Renal cortex interstitium (tissue), 11 donors: ENCODE measurements around the gene PCSK4. TPM values are rescaled to one million over a fixed set of nuclear protein-coding genes. Genes with fewer than 3 reads are reported as not detected.
A peak's percentile ranks its signal among the peaks of the same experiment; 100 is the strongest.
"Not testable (repeated sequence)": the region's sequence is repeated elsewhere in the genome, so short reads cannot be mapped to it uniquely, and the experiment has no call there.

ENCODE experiments used
- DNase-seq, 11 donors: peaks; one replicate each; pipeline ENCODE4 v3.0.0-alpha.2; 2013; ENCODE audit warnings: low read depth in 9 of 11, low spot score in 4 of 11; ENCODE audit errors: extremely low read depth in 1 of 11
- polyA plus RNA-seq, 3 donors: library from polyadenylated mRNA; unstranded; fragments of 120-200 nt; gene quantifications; one replicate each; pipeline ENCODE4 v1.2.1, GENCODE V29; 2013; ENCODE audit not compliant: insufficient read length in 3 of 3

The PCSK4 gene
- polyA plus RNA-seq, 3 donors, result 4.4 to 11.4 (median 7.8) TPM

- no peak for DNase-seq
Measured at GRCh38 chr19:1509602-1510441, 19.7 kb upstream of the PCSK4 start.

DNA sequence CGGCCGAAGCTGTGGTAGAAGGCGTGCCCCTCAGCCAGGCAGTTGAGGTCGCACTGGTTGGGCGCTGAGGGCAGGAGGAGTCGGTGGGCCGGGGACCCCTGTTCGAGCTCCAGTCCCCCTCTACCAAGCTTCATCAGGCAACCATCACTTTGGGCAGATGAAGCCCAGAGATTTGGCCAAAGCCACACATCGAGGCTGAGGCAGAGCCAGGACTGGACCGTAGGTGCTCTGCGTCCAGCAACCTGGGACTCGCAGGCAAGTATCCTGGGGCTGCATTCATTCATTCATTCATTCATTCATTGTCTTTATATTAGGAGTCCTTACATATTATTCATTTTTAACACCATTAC is 18.3 kb upstream of the PCSK4 start:
- no peak for DNase-seq

GRCh38 chr19:1507763-1508506 is 17.8 kb upstream of the PCSK4 start:
- DNase-seq, result peak; percentile 86 to 94 (median 92)

- DNase-seq, result no peak
Measured at GRCh38 chr19:1507192-1507660, 17.1 kb upstream of the PCSK4 start.

DNA sequence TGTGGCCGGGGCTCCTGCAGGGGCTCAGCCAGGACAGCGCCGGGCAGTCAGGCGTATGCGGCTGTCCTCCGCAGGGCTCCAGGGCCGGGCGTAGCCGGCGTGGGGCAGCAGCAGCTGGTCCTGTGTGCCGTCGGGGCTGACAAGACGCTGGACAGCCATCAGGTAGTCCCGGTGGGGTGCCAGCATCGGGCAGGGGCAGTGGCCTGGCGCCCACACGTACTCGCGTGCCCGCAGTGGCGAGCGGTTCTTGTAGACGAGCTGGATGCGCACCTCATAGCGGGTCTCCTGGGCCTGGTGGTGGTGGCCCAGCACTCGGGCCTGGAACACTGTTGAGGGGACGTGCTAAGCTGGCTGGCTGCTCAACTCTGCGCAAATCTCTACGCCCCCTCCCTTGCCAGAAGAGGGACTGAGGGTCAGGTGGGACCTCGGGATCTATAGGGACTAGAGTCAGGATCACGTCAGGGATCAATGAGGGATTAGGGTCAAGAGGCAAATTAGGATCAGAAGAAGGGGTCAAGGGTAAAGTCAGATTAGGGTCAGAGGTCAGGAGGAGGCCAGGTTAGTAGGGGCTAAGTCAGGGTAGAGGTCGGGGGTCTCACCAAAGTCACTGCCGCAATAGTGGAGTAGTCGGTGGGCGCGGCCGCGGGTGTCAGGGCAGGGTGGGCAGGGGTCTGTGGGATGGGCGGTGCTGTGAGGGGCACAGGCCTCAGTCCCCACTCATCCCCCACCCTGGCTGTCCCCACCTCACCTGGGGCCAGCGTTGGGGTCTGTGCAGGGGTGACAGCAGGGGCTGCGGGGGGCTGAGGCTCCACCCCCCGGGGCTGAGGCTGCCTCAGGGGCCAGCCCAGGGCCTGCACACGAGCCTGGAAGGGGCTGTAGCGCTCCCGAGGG is 16.1 kb upstream of the PCSK4 start:
- DNase-seq, result no peak

DNA sequence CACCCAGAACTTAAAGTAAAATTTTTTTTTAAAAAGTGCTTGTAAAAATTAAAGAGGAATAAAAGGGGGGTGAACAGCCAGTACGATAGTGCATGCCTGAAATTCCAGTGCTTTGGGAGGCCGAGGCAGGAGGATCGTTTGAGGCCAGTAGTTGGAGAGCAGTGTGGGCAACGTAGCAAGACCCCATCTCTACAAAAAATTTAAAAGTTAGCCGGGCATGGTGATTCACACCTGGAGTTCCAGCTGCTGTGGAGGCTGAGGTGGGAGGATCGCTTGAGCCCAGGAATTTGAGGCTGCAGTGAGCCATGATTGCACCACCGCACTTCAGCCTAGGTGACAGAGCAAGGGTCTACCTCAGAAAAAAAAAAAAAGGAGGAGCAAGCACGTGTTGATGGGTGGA is 14.9 kb upstream of the PCSK4 start:
- DNase-seq, result no peak

GRCh38 chr19:1503925-1504773 is 14.0 kb upstream of the PCSK4 start:
- no peak for DNase-seq

DNA sequence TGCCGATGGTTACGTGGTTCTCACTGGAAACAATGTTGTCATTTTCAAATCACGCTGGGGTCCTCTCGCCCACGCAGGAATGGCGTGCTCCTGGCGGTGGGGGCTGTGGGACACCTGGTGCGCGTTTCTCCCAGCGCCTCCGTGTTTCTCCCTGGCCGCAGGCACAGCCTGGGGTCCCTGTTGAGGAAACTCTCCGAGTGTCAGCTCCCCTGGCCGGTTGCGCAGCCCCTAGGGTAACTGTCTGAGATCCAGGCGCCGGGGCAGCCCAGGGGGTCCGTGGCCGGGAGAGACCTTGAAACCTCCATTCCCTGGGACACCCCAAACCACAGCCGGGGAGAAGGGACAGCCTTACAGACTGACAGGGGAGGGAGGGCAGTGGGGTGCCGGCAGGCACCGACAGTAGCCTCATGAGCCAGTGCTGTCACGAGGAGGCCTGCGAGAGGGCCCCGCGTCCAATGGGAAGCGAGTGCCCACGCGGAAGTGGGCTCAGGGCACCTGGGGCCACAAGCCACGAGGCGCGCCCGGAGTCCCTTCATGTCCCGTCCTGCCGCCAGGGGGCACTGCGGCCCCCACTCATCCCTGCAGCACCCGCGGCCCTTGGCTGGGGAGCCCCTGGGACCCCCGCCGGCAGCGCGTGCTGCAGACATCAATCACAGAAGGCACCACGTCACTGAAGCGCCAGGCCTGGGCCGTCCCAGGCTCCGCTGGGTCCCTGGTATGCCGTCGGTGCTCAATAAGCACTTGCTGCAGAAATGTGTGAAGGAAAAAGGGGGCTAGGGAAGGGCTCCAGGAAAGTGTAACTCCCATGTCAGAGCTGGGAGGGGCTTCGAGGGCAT is 13.2 kb upstream of the PCSK4 start:
- DNase-seq, result no peak

- no peak for DNase-seq
Measured at GRCh38 chr19:1502433-1503088, 12.4 kb upstream of the PCSK4 start.

- no peak for DNase-seq
Measured at GRCh38 chr19:1501200-1501595, 11.0 kb upstream of the PCSK4 start.

GRCh38 chr19:1499231-1499630 is 9.1 kb upstream of the PCSK4 start:
- not testable (repeated sequence) for DNase-seq

DNA sequence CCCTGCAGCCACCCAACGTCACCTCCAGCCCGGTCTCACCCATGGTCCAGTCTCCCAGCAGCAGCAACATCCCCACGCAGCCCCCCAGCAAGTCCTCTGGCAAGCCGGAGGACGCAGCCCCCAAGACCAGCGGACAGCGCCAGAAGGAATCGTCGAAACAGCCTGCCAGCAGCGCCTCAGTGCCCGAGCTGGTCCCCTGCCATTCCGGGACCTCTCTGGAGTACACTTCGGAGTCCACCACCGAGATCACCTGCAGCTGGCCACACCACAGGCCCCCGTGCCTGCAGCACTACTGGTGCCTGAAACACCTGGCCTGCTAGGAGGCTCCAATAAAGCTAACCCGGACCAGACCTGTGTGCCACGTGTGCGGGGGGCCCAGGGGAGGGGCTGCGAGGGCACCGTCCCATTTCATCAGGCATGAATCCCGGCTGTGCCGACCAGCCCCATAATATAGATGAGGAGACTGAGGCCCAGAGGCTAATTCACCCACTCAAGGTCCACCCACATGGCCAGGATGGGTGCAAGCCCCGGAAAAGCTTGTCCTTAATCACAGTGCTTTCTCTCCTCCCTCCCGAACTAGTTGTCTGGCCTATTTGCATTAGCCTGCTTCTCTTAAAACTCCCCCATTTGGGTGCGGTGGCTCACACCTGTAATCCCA is 7.6 kb upstream of the PCSK4 start:
- DNase-seq, result no peak

GRCh38 chr19:1496714-1497577 is 6.8 kb upstream of the PCSK4 start:
- no peak for DNase-seq

DNA sequence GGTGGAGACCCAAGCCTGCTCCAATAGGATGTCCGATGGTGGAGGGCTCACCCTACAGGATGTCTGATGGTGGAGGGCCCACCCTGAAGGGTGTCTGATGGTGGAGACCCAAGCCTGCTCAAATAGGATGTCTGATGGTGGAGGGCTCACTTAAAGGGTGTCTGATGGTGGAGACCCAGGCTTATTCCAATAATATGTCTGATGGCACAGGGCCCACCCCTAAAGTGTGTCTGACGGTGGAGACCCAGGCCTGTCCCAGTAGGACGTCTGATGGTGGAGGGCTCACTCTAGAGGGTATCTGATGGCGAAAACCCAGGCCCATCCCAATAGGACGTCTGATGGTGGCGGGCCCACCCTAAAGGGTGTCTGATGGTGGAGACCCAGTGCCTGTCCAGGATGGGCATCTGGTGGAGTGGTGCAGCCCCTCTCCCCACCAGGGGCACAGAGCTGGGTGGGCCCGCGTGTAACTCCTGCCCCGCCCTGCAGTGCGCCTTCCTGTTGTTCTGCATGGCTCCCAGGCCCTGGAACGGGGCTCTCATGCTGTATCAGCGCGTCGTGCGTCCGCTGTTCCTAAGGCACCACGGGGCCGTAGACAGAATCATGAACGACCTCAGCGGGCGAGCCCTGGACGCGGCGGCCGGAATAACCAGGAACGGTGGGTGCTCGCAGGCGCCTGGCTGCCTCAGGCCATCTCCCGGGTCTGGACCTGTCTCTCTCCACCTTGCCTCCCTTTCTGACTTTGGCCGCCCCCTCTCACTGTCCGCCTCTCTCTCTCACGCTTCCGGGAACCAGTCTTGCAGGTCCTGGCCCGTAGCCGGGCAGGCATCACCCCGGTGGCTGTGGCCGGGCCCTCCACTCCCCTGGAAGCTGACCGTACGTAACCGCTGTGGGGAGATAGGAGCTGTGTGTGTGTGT is 5.9 kb upstream of the PCSK4 start:
- DNase-seq, result no peak
